Mesendoderm (in vitro differentiated cells): Measurements from ENCODE around the gene CAMK4.

ENCODE experiments used
- DNase-seq: peaks from one replicate; pipeline ENCODE4 v3.0.0; 2013
- H2AK5ac ChIP-seq: 2 replicates; pipeline ENCODE4 v1.6.1; 2013; ENCODE audit warnings: low read length, inconsistent platforms
- H2BK120ac ChIP-seq: 2 replicates; pipeline ENCODE4 v1.6.1; 2013; ENCODE audit warnings: low read depth, mild to moderate bottlenecking, low read length, moderate library complexity, mixed read lengths
- H2BK15ac ChIP-seq: replicated peaks from 2 replicates; pipeline ENCODE4 v1.6.1; 2013; ENCODE audit warnings: low read depth, mild to moderate bottlenecking, moderate library complexity
- H2BK5ac ChIP-seq: 2 replicates; pipeline ENCODE4 v1.6.1; 2013; ENCODE audit warnings: low read length, inconsistent platforms
- H3K18ac ChIP-seq: 2 replicates; pipeline ENCODE4 v1.6.1; 2013; ENCODE audit warnings: mild to moderate bottlenecking, low read length, mixed read lengths
- H3K23ac ChIP-seq: one replicate; pipeline ENCODE4 v1.6.1; 2013; ENCODE audit warnings: low read length
- H3K27ac ChIP-seq: 2 replicates; pipeline ENCODE4 v1.5.1; 2013; ENCODE audit warnings: low read depth, mild to moderate bottlenecking, inconsistent platforms, low read length, moderate library complexity
- H3K27me3 ChIP-seq: 2 replicates; pipeline ENCODE4 v1.6.1; 2013; ENCODE audit warnings: low read length, control low read depth, mild to moderate bottlenecking, inconsistent platforms; ENCODE audit not compliant: insufficient read depth, poor library complexity
- H3K36me3 ChIP-seq: 2 replicates; pipeline ENCODE4 v1.6.1; 2013; ENCODE audit warnings: low read length, inconsistent platforms; ENCODE audit not compliant: control insufficient read depth, insufficient read depth
- H3K4ac ChIP-seq: one replicate; pipeline ENCODE4 v1.6.1; 2013; ENCODE audit warnings: low read depth, mild to moderate bottlenecking, low read length, moderate library complexity
- H3K4me1 ChIP-seq: 2 replicates; pipeline ENCODE4 v1.6.1; 2013; ENCODE audit warnings: low read depth, low read length, inconsistent platforms; ENCODE audit not compliant: control insufficient read depth
- H3K4me2 ChIP-seq: 2 replicates; pipeline ENCODE4 v1.6.1; 2013; ENCODE audit warnings: low read length
- H3K4me3 ChIP-seq: 2 replicates; pipeline ENCODE4 v1.5.1; 2013; ENCODE audit warnings: mild to moderate bottlenecking, low read length
- H3K56ac ChIP-seq: one replicate; pipeline ENCODE4 v1.6.1; 2013; ENCODE audit warnings: low read length
- H3K79me1 ChIP-seq: 2 replicates; pipeline ENCODE4 v1.6.1; 2013; ENCODE audit warnings: low read length, inconsistent platforms
- H3K79me2 ChIP-seq: 2 replicates; pipeline ENCODE4 v1.6.1; 2013; ENCODE audit warnings: mild to moderate bottlenecking, low read length; ENCODE audit not compliant: control insufficient read depth, insufficient read depth
- H3K9ac ChIP-seq: 2 replicates; pipeline ENCODE4 v1.6.1; 2013; ENCODE audit warnings: low read length, inconsistent platforms
- H4K5ac ChIP-seq: one replicate; pipeline ENCODE4 v1.6.1; 2013; ENCODE audit warnings: low read length
- H4K8ac ChIP-seq: one replicate; pipeline ENCODE4 v1.6.1; 2013; ENCODE audit warnings: low read depth, mild to moderate bottlenecking, control low read depth, low read length, moderate library complexity
- WGBS: extraction: QIAGEN DNeasy Blood & Tissue Kit; methylation state at CpG from one replicate; pipeline ENCODE4 v1.1.7; 2013; ENCODE audit warnings: low lambda C conversion rate, missing lambda C conversion rate; ENCODE audit not compliant: insufficient coverage; ENCODE audit errors: extremely low coverage; 5-methylcytosine and 5-hydroxymethylcytosine counted together

Gene CAMK4

GRCh38 chr5:111313017-111313724 is 89.0 kb downstream of the CAMK4 start:
- no peaks in the 10 kb centered on the region for H3K79me2 ChIP-seq
- no peak overlapping the region for H2BK5ac ChIP-seq
- H3K4me3 ChIP-seq, result no peak overlapping the region
- no peaks in the 10 kb centered on the region for H3K36me3 ChIP-seq
- no peak overlapping the region for H3K56ac ChIP-seq
- no peak overlapping the region for H3K23ac ChIP-seq
- H2BK15ac ChIP-seq, result no peak overlapping the region
- H3K4me1 ChIP-seq, result peaks cover 2% of the 10 kb centered on the region
- no peak for DNase-seq
- H3K4me2 ChIP-seq, result no peak overlapping the region
- no peak overlapping the region for H4K8ac ChIP-seq
- no peaks in the 10 kb centered on the region for H3K79me1 ChIP-seq
- H2BK120ac ChIP-seq, result no peak overlapping the region
- H2AK5ac ChIP-seq, result no peak overlapping the region
- no peak overlapping the region for H4K5ac ChIP-seq
- no peak overlapping the region for H3K18ac ChIP-seq
- no CpG with 5 or more reads among the region's 2 CpGs for WGBS
- no peak overlapping the region for H3K9ac ChIP-seq
- H3K27me3 ChIP-seq, result no peaks in the 10 kb centered on the region
- H3K4ac ChIP-seq, result no peak overlapping the region
- no peak overlapping the region for H3K27ac ChIP-seq

GRCh38 chr5:111320953-111321352 is 96.8 kb downstream of the CAMK4 start:
- WGBS, result no CpG with 5 or more reads among the region's 1 CpG
- Histone ChIP-seq H3K27me3 (no peaks in the 10 kb centered on the region), H3K4me1 (no peaks in the 10 kb centered on the region), H3K79me2 (no peaks in the 10 kb centered on the region), H2BK120ac (no peak overlapping the region), H3K4me3 (no peak overlapping the region), H3K4me2 (no peak overlapping the region), H3K36me3 (no peaks in the 10 kb centered on the region), H4K5ac (no peak overlapping the region), H3K27ac (no peak overlapping the region), H2BK15ac (no peak overlapping the region), H3K9ac (no peak overlapping the region), H3K56ac (no peak overlapping the region), H3K23ac (no peak overlapping the region), H2AK5ac (no peak overlapping the region), H3K18ac (no peak overlapping the region), H3K79me1 (no peaks in the 10 kb centered on the region), H2BK5ac (no peak overlapping the region), H3K4ac (no peak overlapping the region), H4K8ac (no peak overlapping the region)
- DNase-seq, result no peak

GRCh38 chr5:111321376-111321775 is 97.2 kb downstream of the CAMK4 start:
- H2BK15ac ChIP-seq, result no peak overlapping the region
- no peak overlapping the region for H3K4me3 ChIP-seq
- H3K36me3 ChIP-seq, result no peaks in the 10 kb centered on the region
- H3K27me3 ChIP-seq, result no peaks in the 10 kb centered on the region
- no peaks in the 10 kb centered on the region for H3K4me1 ChIP-seq
- no peak overlapping the region for H3K4ac ChIP-seq
- H3K18ac ChIP-seq, result no peak overlapping the region
- no peak overlapping the region for H3K4me2 ChIP-seq
- H2AK5ac ChIP-seq, result no peak overlapping the region
- no peak overlapping the region for H4K8ac ChIP-seq
- no peaks in the 10 kb centered on the region for H3K79me2 ChIP-seq
- H3K79me1 ChIP-seq, result no peaks in the 10 kb centered on the region
- DNase-seq, result no peak
- no peak overlapping the region for H2BK120ac ChIP-seq
- no peak overlapping the region for H3K23ac ChIP-seq
- no peak overlapping the region for H3K56ac ChIP-seq
- H3K27ac ChIP-seq, result no peak overlapping the region
- no peak overlapping the region for H4K5ac ChIP-seq
- H2BK5ac ChIP-seq, result no peak overlapping the region
- H3K9ac ChIP-seq, result no peak overlapping the region

GRCh38 chr5:111326551-111326950 is 102.4 kb downstream of the CAMK4 start:
- Histone ChIP-seq H3K23ac (no peak overlapping the region), H4K5ac (no peak overlapping the region), H3K27me3 (no peaks in the 10 kb centered on the region), H3K4me1 (no peaks in the 10 kb centered on the region), H3K18ac (no peak overlapping the region), H3K4ac (no peak overlapping the region), H2BK120ac (no peak overlapping the region), H3K79me2 (no peaks in the 10 kb centered on the region), H2BK5ac (no peak overlapping the region), H3K79me1 (no peaks in the 10 kb centered on the region), H3K27ac (no peak overlapping the region), H3K36me3 (no peaks in the 10 kb centered on the region), H2AK5ac (no peak overlapping the region), H3K4me2 (no peak overlapping the region), H3K56ac (no peak overlapping the region), H2BK15ac (no peak overlapping the region), H3K4me3 (no peak overlapping the region), H3K9ac (no peak overlapping the region), H4K8ac (no peak overlapping the region)
- no peak for DNase-seq
- no CpG with 5 or more reads among the region's 4 CpGs for WGBS

GRCh38 chr5:111337133-111337532 is 112.9 kb downstream of the CAMK4 start:
- DNase-seq, result no peak
- Histone ChIP-seq H3K27ac (no peak overlapping the region), H3K79me2 (no peaks in the 10 kb centered on the region), H3K56ac (no peak overlapping the region), H3K4ac (no peak overlapping the region), H2BK15ac (no peak overlapping the region), H3K4me1 (no peaks in the 10 kb centered on the region), H2BK120ac (no peak overlapping the region), H3K9ac (no peak overlapping the region), H3K4me2 (no peak overlapping the region), H2AK5ac (no peak overlapping the region), H3K4me3 (no peak overlapping the region), H3K79me1 (no peaks in the 10 kb centered on the region), H4K5ac (no peak overlapping the region), H2BK5ac (no peak overlapping the region), H4K8ac (no peak overlapping the region), H3K23ac (no peak overlapping the region), H3K18ac (no peak overlapping the region), H3K27me3 (no peaks in the 10 kb centered on the region), H3K36me3 (no peaks in the 10 kb centered on the region)
- no CpG with 5 or more reads among the region's 1 CpG for WGBS

GRCh38 chr5:111337688-111338087 is 113.5 kb downstream of the CAMK4 start:
- Histone ChIP-seq H3K79me1 (no peaks in the 10 kb centered on the region), H3K4me1 (no peaks in the 10 kb centered on the region), H3K79me2 (no peaks in the 10 kb centered on the region), H3K36me3 (no peaks in the 10 kb centered on the region), H2AK5ac (no peak overlapping the region), H2BK120ac (no peak overlapping the region), H3K23ac (no peak overlapping the region), H3K56ac (no peak overlapping the region), H3K27me3 (no peaks in the 10 kb centered on the region), H3K4ac (no peak overlapping the region), H3K9ac (no peak overlapping the region), H2BK5ac (no peak overlapping the region), H2BK15ac (no peak overlapping the region), H4K5ac (no peak overlapping the region), H3K18ac (no peak overlapping the region), H3K4me3 (no peak overlapping the region), H3K4me2 (no peak overlapping the region), H3K27ac (no peak overlapping the region), H4K8ac (no peak overlapping the region)
- WGBS, result no CpG with 5 or more reads among the region's 2 CpGs
- no peak for DNase-seq
